Liver (tissue), 3 donors: Measurements from ENCODE around the gene KIF17.

ENCODE experiments used
- EGR1 ChIP-seq, 2 donors: IDR thresholded peaks; 2 replicates each; pipeline ENCODE4 v1.6.1; 2016 to 2018; ENCODE audit warnings: antibody characterized with exemption in 2 of 2, low read depth in 2 of 2
- HNF4A ChIP-seq, 2 donors: conservative IDR thresholded peaks; 2 replicates each; pipeline ENCODE4 v1.6.1; 2016; ENCODE audit warnings: antibody characterized with exemption in 2 of 2, mild to moderate bottlenecking in 2 of 2
- HNF4G ChIP-seq: IDR thresholded peaks from 2 replicates; pipeline ENCODE4 v1.6.1; 2016; ENCODE audit warnings: antibody characterized with exemption
- SP1 ChIP-seq: IDR thresholded peaks from 2 replicates; pipeline ENCODE4 v1.6.1; 2018; ENCODE audit warnings: antibody characterized with exemption, mild to moderate bottlenecking
- TAF1 ChIP-seq: conservative IDR thresholded peaks from 2 replicates; pipeline ENCODE4 v1.6.1; 2016; ENCODE audit warnings: antibody characterized with exemption, mild to moderate bottlenecking
- YY1 ChIP-seq: IDR thresholded peaks from 2 replicates; pipeline ENCODE4 v1.6.1; 2016; ENCODE audit warnings: antibody characterized with exemption, mild to moderate bottlenecking
- TF ChIP-seq, protein P1 (sequence below): fragments of 150-350 bp; IDR thresholded peaks from 2 replicates; pipeline ENCODE4 v1.5.1; 2017; ENCODE audit warnings: improper control_type of control experiment, low read depth, low read length; ENCODE audit not compliant: missing input control
- TF ChIP-seq, protein P2 (sequence below): IDR thresholded peaks from 2 replicates; pipeline ENCODE4 v1.6.1; 2016; ENCODE audit warnings: antibody characterized with exemption
- TF ChIP-seq, protein P3 (sequence below): IDR thresholded peaks from 2 replicates; pipeline ENCODE4 v1.6.1; 2016; ENCODE audit warnings: antibody characterized with exemption, mild to moderate bottlenecking
- TF ChIP-seq, protein P4 (sequence below): IDR thresholded peaks from 2 replicates; pipeline ENCODE4 v1.6.1; 2016; ENCODE audit warnings: antibody characterized with exemption
- donor health status: healthy.
- donor health status: healthy.

DNA sequence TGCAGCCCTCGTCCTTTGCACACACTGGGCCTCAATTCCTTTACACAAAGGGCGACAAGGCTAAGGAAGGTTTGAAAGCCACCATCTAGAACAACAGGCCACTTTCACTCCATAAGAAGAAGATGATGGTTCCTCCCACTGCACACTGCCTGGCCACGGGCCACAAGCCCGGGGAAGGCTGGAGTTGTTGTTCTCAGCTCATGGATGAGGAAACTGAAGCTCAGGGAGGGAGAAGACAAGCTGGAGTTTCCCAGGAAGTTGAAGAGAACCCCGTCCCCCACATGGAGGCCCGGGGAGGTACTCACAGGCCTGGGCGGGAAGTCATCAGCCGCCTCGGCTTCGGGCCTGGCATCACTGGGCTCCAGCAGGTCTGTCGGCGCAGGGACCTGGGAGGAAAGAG lies 32.1 kb downstream of the KIF17 start:
- TF ChIP-seq, protein P1, sequence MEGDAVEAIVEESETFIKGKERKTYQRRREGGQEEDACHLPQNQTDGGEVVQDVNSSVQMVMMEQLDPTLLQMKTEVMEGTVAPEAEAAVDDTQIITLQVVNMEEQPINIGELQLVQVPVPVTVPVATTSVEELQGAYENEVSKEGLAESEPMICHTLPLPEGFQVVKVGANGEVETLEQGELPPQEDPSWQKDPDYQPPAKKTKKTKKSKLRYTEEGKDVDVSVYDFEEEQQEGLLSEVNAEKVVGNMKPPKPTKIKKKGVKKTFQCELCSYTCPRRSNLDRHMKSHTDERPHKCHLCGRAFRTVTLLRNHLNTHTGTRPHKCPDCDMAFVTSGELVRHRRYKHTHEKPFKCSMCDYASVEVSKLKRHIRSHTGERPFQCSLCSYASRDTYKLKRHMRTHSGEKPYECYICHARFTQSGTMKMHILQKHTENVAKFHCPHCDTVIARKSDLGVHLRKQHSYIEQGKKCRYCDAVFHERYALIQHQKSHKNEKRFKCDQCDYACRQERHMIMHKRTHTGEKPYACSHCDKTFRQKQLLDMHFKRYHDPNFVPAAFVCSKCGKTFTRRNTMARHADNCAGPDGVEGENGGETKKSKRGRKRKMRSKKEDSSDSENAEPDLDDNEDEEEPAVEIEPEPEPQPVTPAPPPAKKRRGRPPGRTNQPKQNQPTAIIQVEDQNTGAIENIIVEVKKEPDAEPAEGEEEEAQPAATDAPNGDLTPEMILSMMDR = no peak
- no peak for TF ChIP-seq YY1
- no peak for TF ChIP-seq TAF1
- TF ChIP-seq, protein P2, sequence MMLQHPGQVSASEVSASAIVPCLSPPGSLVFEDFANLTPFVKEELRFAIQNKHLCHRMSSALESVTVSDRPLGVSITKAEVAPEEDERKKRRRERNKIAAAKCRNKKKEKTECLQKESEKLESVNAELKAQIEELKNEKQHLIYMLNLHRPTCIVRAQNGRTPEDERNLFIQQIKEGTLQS = no peak
- TF ChIP-seq EGR1 (IDR thresholded peaks at IDR 0.05; ENCODE audit: low read depth in 2 of 2) = no peak
- TF ChIP-seq HNF4A (conservative IDR thresholded peaks at IDR 0.05) = no peak
- TF ChIP-seq, protein P3, sequence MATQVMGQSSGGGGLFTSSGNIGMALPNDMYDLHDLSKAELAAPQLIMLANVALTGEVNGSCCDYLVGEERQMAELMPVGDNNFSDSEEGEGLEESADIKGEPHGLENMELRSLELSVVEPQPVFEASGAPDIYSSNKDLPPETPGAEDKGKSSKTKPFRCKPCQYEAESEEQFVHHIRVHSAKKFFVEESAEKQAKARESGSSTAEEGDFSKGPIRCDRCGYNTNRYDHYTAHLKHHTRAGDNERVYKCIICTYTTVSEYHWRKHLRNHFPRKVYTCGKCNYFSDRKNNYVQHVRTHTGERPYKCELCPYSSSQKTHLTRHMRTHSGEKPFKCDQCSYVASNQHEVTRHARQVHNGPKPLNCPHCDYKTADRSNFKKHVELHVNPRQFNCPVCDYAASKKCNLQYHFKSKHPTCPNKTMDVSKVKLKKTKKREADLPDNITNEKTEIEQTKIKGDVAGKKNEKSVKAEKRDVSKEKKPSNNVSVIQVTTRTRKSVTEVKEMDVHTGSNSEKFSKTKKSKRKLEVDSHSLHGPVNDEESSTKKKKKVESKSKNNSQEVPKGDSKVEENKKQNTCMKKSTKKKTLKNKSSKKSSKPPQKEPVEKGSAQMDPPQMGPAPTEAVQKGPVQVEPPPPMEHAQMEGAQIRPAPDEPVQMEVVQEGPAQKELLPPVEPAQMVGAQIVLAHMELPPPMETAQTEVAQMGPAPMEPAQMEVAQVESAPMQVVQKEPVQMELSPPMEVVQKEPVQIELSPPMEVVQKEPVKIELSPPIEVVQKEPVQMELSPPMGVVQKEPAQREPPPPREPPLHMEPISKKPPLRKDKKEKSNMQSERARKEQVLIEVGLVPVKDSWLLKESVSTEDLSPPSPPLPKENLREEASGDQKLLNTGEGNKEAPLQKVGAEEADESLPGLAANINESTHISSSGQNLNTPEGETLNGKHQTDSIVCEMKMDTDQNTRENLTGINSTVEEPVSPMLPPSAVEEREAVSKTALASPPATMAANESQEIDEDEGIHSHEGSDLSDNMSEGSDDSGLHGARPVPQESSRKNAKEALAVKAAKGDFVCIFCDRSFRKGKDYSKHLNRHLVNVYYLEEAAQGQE = no peak
- no peak for TF ChIP-seq HNF4G
- TF ChIP-seq, protein P4, sequence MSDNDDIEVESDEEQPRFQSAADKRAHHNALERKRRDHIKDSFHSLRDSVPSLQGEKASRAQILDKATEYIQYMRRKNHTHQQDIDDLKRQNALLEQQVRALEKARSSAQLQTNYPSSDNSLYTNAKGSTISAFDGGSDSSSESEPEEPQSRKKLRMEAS = no peak
- TF ChIP-seq SP1 = no peak
